Aorta (tissue), 5 donors: Measurements from ENCODE around the gene PSG6. TPM values are rescaled to one million over a fixed set of nuclear protein-coding genes. Genes with fewer than 3 reads are reported as not detected.
"Not testable (repeated sequence)": the region's sequence is repeated elsewhere in the genome, so short reads cannot be mapped to it uniquely, and the experiment has no call there.

Experiments
- ATAC-seq: fragments of 200-7000 bp; cut with Tn5 transposase; one replicate; pipeline ENCODE4 v1.9.1; 2022; ENCODE audit warnings: moderate library complexity; ENCODE audit not compliant: low FRiP score
- DNase-seq, 2 donors: peaks; one replicate each; pipeline ENCODE4 v3.0.0-alpha.2; 2020
- H3K27ac ChIP-seq, 2 donors: one replicate each; pipeline ENCODE4 v1.5.1; 2013; ENCODE audit warnings: low read length in 2 of 2, mild to moderate bottlenecking in 2 of 2, moderate library complexity in 2 of 2, control low read depth in 1 of 2, inconsistent platforms in 1 of 2, low read depth in 1 of 2
- H3K27me3 ChIP-seq, 2 donors: one replicate each; pipeline ENCODE4 v1.6.1; 2013; ENCODE audit warnings: control low read depth in 1 of 2, low read length in 1 of 2, mild to moderate bottlenecking in 1 of 2, moderate library complexity in 1 of 2; ENCODE audit not compliant: insufficient read depth in 2 of 2, control insufficient read depth in 1 of 2
- H3K36me3 ChIP-seq, 2 donors: one replicate each; pipeline ENCODE4 v1.6.1; 2013; ENCODE audit warnings: control low read depth in 1 of 2, low read length in 1 of 2, mild to moderate bottlenecking in 1 of 2; ENCODE audit not compliant: insufficient read depth in 2 of 2, control insufficient read depth in 1 of 2
- H3K4me1 ChIP-seq, 2 donors: one replicate each; pipeline ENCODE4 v1.6.1; 2013; ENCODE audit warnings: low read length in 2 of 2, control low read depth in 1 of 2, mild to moderate bottlenecking in 1 of 2, moderate library complexity in 1 of 2; ENCODE audit not compliant: insufficient read depth in 2 of 2, control insufficient read depth in 1 of 2
- H3K4me3 ChIP-seq, 2 donors: one replicate each; pipeline ENCODE4 v1.5.1; 2013; ENCODE audit warnings: low read length in 2 of 2, control low read depth in 1 of 2, mild to moderate bottlenecking in 1 of 2
- H3K9me3 ChIP-seq: one replicate; pipeline ENCODE4 v1.6.1; 2013; ENCODE audit warnings: mild to moderate bottlenecking, low read length; ENCODE audit not compliant: control insufficient read depth
- WGBS, 2 donors: extraction: QIAGEN DNeasy Blood & Tissue Kit; methylation state at CpG; one replicate each; pipeline ENCODE4 v1.1.7; 2013; 5-methylcytosine and 5-hydroxymethylcytosine counted together
- intact Hi-C, 2 donors: fragments of 100-400 bp; cut with DNase I; formaldehyde crosslinking; loops; one replicate each; pipeline versions ENCODE4 v1.14.2 to v1.15.0; 2022
- polyA plus RNA-seq, 2 donors: library from polyadenylated mRNA; stranded (reverse); fragments of 200-250 nt; gene quantifications; one replicate each; pipeline ENCODE4 v1.2.3, GENCODE V29; 2013
- total RNA-seq, 2 donors: library from RNA; stranded (reverse); fragmentation: NEBNext Ultra II Directional; extraction: Animal tissue kit (Norgen Biotek cat#: 25700); gene quantifications; one replicate each; pipeline ENCODE4 v1.2.1, GENCODE V29; 2021
- donor health status: healthy with polysubstance abuse.
- donor health status: Bipolar disorder and iron deficiency.
- donor health status: DM: no; HTN: no; CAD: no.
- donor health status: DM: no; HTN: no; CAD: no.
- donor health status: DM: yes; HTN: yes; CAD: no.

PSG6 gene
- total and polyA plus RNA-seq, 4 donors = not detected

DNA sequence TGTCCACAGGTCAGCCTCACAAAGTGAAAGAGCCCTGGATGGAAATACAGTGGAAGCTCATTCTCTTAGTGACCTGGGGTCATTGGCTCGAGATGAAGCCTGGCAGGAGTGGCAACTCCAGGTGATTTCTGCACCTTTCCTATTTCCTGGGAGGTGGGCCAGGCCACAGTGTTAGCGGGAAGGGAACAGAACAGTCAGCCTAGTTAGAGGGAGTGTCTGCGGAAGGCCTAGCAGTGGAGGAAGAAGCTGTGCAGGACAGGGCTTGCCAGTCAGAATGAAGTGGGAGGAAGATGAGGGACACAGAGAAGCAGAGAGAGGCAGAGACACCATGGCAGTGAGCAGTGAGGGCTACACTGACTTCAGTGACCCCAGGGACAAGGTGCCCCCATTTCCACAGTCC is 15.7 kb upstream of the PSG6 start:
- H3K27ac ChIP-seq, intact Hi-C loops, H3K36me3 ChIP-seq, DNase-seq, H3K4me3 ChIP-seq, H3K27me3 ChIP-seq, H3K9me3 ChIP-seq, H3K4me1 ChIP-seq, ATAC-seq: not testable (repeated sequence)
- WGBS, 2 donors = 81 to 84% methylated on average over 3 of the region's 3 CpGs

DNA sequence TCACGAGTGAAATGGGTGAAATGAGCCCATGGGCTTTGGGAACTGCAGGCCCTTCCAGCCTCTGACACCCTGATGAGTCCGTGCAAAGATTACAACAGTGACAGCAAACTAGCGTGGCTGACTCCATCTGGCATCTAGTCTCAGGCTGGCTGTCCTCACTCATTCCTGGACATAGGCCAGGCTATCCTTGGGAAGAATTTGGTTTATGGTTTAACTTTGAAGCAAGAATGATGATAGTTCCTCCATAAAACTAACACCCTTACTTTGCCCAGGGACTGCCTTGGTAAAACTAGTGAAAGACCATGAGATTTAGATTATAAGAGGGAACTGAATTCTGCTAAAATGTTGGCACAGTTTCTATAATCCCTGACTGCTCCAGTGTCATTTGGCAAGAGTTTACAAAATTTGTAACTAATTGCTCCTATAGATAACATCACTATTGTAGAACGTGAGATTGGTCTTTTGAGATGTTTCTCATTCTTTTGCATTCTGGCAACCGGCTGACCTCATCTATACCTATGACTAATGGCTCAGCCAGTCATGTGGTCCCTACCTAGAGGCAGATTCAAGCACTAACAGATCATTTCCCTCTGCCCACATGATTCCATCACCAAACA is 14.9 kb upstream of the PSG6 start:
- H3K9me3 ChIP-seq, ATAC-seq, intact Hi-C loops, DNase-seq, H3K27ac ChIP-seq, H3K4me1 ChIP-seq, H3K4me3 ChIP-seq, H3K27me3 ChIP-seq, H3K36me3 ChIP-seq: not testable (repeated sequence)
- WGBS, 2 donors = 40% methylated on average over 5 of the region's 5 CpGs

DNA sequence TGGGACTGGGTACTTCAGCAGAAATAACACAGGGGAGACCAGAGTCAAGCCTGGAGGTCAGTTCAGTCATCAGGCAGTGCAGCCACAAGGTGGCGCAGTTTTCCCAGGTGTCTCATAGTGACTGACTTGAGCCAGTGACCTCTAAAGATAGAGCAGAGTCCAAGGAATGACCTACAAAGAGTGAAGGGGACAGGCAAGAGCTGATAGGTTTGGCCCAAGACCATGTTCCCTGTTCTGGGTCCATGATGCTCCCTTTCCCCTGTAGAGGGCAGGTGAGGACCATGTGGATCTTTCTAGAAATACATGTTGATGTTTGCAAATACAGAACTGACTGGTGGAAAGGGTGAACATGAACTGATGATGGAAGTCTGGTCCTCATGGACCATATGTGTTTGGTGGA is 12.5 kb upstream of the PSG6 start:
- WGBS, 2 donors = 5 to 7% methylated on average over 1 of the region's 1 CpG
- DNase-seq, H3K4me1 ChIP-seq, H3K9me3 ChIP-seq, ATAC-seq, intact Hi-C loops, H3K36me3 ChIP-seq, H3K27me3 ChIP-seq, H3K27ac ChIP-seq, H3K4me3 ChIP-seq: not testable (repeated sequence)

DNA sequence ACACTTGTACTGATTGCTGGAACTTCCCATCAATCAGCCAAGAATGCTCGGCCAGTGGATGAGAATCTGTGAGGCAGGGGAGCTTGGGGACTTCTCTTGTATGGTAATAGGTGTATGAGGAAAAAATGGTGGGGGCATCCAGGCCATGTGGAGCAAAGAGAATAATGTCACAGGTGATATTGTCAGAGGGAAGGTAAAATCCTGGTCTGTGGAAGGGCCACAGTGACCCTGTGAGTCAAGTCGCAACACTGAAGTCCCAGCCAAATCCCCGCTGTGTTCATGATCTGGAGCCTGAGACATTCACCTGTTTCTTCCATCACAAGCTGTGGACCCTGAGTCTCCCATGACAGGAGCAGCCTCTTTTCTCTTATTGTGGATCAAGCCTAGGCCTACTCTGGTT is 11.2 kb upstream of the PSG6 start:
- DNase-seq (no peak), ATAC-seq (no peak)
- intact Hi-C loops = no loop called here
- no peaks in the 10 kb centered on the region for H3K9me3 ChIP-seq
- WGBS, 2 donors = 79 to 83% methylated on average over 3 of the region's 3 CpGs
- H3K27me3 ChIP-seq = no peaks in the 10 kb centered on the region
- H3K36me3 ChIP-seq = no peaks in the 10 kb centered on the region
- H3K4me3 ChIP-seq = no peak overlapping the region
- no peak overlapping the region for H3K27ac ChIP-seq
- H3K4me1 ChIP-seq = no peaks in the 10 kb centered on the region

DNA sequence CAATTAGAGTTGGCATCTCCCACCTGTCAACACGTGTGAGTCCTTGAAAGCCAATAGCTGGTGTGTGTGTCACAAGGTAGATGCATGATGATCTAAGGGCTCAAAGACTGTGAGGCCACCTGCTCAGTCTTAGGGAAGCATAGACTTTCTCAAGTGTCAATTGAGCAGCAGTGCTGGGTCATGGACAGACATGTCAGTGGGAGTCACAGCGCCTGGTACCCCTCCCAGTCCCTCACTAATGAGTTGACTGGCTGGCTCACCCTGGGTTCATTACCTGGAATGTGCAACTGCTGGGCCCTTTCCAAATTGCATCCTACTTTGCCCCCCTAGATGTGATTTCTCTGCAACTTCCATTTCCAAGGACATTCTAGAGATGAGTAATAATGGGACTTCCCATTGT is 9.1 kb upstream of the PSG6 start:
- intact Hi-C loops = no loop called here
- ATAC-seq (no peak), DNase-seq (no peak)
- Histone ChIP-seq H3K9me3 (no peaks in the 10 kb centered on the region), H3K36me3 (no peaks in the 10 kb centered on the region), H3K4me1 (no peaks in the 10 kb centered on the region), H3K27me3 (no peaks in the 10 kb centered on the region), H3K27ac (no peak overlapping the region), H3K4me3 (no peak overlapping the region)
- WGBS, 2 donors = 52 to 63% methylated on average over 2 of the region's 2 CpGs

DNA sequence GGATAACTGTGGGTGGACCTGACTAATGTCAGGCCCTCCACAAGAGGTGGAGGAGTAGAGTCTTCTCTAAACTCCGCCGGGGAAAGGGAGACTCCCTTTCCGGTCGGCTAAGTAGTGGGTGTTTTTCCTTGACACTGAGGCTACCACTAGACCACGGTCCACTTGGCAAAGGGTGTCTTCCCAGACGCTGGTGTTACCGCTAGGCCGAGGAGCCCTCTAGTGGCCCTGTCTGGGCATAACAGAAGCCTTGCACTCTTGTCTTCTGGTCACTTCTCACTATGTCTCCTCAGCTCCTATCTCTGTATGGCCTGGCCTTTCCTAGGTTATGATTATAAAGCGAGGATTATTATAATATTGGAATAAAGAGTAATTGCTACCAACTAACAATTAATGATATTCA is 5.4 kb upstream of the PSG6 start:
- H3K9me3 ChIP-seq, H3K36me3 ChIP-seq, H3K4me1 ChIP-seq, ATAC-seq, intact Hi-C loops, H3K4me3 ChIP-seq, H3K27ac ChIP-seq, H3K27me3 ChIP-seq, DNase-seq: not testable (repeated sequence)
- WGBS, 2 donors = 44 to 45% methylated on average over 9 of the region's 9 CpGs

DNA sequence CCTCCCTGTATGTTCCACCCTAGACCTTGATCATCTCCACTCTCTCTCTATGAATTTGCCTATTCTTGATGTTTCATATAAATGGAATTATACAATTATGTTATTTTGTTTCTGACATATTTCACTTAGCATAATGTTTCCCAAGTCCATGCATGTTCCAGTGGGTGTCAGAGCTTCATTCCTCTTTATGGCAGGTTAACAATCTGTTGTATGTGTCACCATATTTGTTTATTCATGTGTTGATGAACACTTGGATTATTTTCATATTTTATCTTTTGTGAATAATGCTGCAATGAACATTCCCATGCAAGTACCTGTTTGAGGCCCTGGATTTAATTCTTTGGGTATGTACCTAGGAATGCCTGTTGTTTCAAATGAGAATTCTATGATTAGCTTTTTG is 3.3 kb upstream of the PSG6 start:
- H3K27ac ChIP-seq, H3K9me3 ChIP-seq, H3K4me1 ChIP-seq, H3K4me3 ChIP-seq, H3K36me3 ChIP-seq, intact Hi-C loops, H3K27me3 ChIP-seq, DNase-seq, ATAC-seq: not testable (repeated sequence)

DNA sequence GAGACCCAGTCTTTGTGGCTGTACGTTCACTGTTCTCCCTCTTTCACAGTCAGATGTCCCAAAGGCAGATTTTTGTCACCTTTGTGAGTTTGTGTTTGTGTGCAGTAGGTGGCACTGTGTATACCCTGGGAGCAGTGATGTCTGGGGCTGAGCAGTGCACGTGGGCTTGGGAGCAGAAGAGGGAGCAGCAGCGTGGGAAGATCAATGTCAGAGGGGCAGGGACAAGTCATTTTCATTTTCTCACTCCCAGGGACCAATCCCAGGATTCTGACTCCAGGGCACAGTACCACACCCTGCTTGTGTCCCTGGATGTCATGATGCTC is 2.0 kb upstream of the PSG6 start:
- H3K36me3 ChIP-seq = no peaks in the 10 kb centered on the region
- H3K4me1 ChIP-seq = no peaks in the 10 kb centered on the region
- no peak for ATAC-seq
- no peaks in the 10 kb centered on the region for H3K9me3 ChIP-seq
- intact Hi-C loops = no loop called here
- no peaks in the 10 kb centered on the region for H3K27me3 ChIP-seq
- no peak for DNase-seq
- no peak overlapping the region for H3K4me3 ChIP-seq
- no peak overlapping the region for H3K27ac ChIP-seq
- 12 to 20% methylated on average over 3 of the region's 3 CpGs for WGBS, 2 donors

DNA sequence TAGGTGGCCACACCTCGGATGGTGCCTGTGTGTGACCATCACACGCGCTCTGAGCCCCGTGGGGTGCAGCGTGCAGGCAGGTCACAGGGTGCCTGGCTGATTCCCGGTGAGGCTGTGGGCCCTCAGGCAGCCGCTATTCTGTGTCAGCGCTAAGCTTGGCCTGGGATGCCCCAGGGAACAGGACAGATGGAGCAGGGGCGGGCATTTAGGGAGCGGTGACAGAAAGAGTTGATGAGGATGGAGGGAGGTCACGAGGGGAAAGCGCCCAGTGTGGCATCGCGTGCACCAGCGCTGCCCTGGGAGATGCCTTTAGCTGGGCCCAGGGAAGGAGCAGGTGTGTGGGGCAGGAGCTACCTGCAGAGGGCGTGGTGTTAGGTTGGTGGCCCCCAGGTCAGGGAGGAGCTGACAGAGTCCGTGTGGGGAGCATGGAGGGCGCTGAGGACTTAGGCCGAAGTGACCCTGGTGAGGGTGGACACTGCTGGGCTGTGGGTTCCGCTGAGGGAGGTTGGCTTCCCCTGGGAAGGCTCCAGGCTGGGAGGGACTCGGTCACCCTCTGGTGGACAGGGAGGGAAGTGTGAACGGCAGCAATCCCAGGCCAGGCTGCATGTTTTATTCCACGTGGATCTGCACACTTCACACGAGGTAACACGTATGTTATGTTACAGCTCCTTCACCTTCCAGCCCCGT is 1.5 kb upstream of the PSG6 start:
- ATAC-seq, H3K36me3 ChIP-seq, H3K4me3 ChIP-seq, H3K27me3 ChIP-seq, intact Hi-C loops, DNase-seq, H3K27ac ChIP-seq, H3K4me1 ChIP-seq, H3K9me3 ChIP-seq: not testable (repeated sequence)
- 66 to 76% methylated on average over 25 to 26 of the region's 26 CpGs for WGBS, 2 donors
